PC-9 (cell line): ENCODE measurements around the gene BCAR1.

Source experiments
- CTCF ChIP-seq: fragments of 200-600 bp; sonication (generic); conservative IDR thresholded peaks from 2 replicates; pipeline ENCODE4 v1.6.1; 2017; ENCODE audit warnings: mixed run types, antibody characterized with exemption, mild to moderate bottlenecking, moderate library complexity
- EZH2 ChIP-seq: fragments of 200-600 bp; sonication (generic); IDR thresholded peaks from 2 replicates; pipeline ENCODE4 v1.8.0; 2017; ENCODE audit warnings: antibody characterized with exemption, low read depth

- TF ChIP-seq CTCF (no peak), EZH2 (no peak)
Measured at GRCh38 chr16:75236736-75237397, 14.6 kb downstream of the BCAR1 start.
